ENCODE results near the gene FAM111B.
A peak's percentile ranks its signal among the peaks of the same experiment; 100 is the strongest.

Gene FAM111B

DNA sequence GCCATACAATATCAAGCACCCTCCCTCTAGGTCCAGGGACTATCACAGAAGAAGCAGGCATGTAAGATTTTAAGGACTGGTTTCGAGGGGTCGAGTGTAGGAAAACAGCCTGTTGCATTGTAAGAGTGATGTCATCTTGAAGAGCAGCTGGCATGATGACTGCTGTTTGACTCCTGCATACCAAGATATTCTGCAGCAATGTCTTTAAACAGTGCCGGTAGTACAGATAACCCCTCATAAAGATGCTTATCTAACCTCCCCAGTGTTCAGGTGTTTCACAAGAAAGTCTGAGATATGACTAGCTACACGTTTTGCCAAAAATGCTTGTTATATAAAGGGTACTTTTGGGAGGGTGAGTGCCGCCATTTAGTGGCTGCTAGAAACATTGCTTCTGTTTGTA lies 47.6 kb downstream of the FAM111B start:
- no peak overlapping the region for H3K4me3 ChIP-seq (ENCODE audit: low read depth, low read length)
- TF ChIP-seq, protein P1, sequence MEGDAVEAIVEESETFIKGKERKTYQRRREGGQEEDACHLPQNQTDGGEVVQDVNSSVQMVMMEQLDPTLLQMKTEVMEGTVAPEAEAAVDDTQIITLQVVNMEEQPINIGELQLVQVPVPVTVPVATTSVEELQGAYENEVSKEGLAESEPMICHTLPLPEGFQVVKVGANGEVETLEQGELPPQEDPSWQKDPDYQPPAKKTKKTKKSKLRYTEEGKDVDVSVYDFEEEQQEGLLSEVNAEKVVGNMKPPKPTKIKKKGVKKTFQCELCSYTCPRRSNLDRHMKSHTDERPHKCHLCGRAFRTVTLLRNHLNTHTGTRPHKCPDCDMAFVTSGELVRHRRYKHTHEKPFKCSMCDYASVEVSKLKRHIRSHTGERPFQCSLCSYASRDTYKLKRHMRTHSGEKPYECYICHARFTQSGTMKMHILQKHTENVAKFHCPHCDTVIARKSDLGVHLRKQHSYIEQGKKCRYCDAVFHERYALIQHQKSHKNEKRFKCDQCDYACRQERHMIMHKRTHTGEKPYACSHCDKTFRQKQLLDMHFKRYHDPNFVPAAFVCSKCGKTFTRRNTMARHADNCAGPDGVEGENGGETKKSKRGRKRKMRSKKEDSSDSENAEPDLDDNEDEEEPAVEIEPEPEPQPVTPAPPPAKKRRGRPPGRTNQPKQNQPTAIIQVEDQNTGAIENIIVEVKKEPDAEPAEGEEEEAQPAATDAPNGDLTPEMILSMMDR (IDR thresholded peaks at IDR 0.05; ENCODE audit: low read depth, low read length): no peak

DNA sequence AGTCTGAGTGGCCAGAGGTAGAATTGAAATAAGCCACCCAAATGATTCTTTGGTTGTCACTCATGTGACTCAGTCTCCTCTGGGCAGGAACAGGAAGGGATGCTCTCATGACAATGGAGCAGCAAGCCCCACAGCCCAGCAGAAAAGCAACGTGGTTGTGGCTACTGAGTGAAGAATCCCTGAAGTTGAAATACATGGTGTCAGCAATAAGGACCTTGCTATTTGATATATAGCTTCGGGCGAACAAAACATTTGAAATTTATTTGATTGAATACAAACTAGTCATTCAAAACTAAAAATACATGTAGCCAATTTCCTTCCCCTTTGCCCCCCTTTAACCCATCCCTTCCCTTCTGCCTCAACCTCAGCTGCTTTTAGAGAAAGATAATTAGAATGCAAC lies 50.4 kb downstream of the FAM111B start:
- H3K4me3 ChIP-seq (ENCODE audit: low read depth, low read length): no peak overlapping the region
- TF ChIP-seq, protein P1 (IDR thresholded peaks at IDR 0.05; ENCODE audit: low read depth, low read length): no peak

DNA sequence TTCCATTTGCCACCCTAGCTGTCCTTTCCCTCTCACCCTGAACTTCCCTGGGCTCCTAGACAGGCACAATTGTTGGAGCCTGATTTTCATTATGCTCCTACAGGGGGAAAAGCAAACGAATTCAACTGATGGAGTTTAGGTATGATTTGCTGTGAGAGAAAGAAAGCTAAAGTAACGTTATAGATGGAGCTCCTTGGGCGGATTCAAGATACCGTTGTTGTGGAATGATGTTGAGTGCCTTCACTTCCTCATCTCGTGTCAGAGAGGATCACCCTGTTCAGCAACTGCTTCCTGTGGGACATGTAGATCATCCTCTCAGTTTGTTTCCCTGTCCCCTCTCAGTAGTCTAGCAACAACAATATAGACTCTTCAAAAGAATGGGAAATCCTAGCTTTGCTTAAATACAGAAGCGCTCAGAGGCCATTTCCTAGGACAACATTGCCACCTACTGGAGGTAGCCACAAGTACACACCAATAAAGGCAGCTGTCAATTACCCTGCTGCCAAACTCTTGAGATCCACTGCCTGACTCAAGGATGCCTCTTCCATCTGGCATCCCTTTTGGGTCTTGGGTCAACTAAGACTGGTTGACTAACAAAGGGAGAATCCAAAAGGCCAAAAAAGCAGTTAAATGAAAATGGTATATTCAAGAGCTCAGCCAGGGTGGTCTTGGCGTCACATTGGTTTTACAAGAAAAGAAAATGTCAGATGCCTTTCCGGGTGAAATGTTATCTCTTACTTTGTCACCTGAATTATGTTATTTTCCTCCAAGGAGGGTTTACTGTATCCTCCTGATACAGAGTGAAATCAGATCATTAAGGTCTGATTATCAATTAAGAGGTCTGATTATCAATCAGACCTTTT lies 51.4 kb downstream of the FAM111B start:
- TF ChIP-seq, protein P1 (IDR thresholded peaks at IDR 0.05; ENCODE audit: low read depth, low read length): peak; percentile 70
- H3K4me3 ChIP-seq (ENCODE audit: low read depth, low read length): no peak overlapping the region

DNA sequence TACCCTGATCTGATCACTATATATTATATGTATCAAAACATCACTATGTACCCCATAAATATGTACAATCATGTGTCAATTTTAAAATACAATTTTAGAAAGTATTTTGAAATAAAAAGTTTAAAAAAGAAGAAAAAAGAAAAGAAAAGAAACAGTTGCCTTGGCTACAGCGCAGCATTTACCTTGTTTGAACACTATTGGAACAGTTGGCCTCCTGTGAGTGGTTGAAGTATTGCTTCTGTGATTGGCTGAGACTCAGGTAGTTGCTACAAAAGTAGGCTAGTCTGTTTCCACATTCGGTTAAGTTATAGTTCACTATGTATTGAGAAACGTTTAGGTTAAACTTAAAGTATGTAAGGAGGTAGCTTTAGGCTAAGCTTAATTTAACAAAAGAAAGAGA lies 57.0 kb downstream of the FAM111B start:
- TF ChIP-seq, protein P1 (IDR thresholded peaks at IDR 0.05; ENCODE audit: low read depth, low read length): no peak
- no peak overlapping the region for H3K4me3 ChIP-seq (ENCODE audit: low read depth, low read length)

DNA sequence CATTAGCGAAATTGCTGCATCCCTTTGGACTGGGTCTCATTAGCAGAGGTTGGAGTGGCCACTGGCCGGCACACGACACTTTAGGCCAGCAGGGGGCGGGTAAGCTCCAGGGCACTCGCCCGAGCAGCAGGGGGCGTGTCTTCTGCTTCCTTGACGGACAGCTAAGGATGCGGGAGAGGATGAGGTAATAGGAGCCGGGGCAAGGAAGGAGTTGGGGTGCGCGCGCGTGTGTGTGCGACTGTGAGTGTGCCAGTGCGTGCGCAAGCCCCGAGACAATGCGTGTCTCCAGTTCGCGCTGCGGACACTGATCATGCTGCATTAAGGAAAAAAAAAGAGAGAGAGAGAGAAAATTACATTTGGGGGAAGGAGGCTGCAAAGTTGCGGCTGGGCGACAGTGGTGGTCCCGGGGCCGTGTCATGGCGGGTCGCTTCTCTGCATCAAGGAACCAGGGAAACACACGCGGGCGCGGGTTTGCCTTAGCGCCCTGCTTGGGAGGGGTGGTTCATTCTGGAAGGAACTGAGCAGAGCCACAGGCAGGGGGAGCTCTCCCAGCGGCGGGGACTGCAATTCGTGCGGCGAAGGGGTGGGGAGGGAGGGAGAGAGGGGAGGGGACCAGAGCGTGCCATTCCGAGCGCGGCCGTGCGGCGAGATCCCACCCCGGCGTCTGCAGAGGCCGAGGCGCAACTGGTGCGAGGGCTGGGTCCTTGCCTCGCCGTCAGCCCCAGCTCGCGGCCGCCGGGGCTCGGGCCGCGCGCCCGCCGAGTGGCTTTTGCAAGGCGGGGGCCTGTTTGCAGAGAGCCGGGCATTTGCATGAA lies 64.7 kb downstream of the FAM111B start, which contains the start of gene DTX4:
DTX4 (plus strand) TSS at position 625 of the 815 bp plus-strand sequence. CDS start 464 bp downstream, outside the sequence.
- TF ChIP-seq, protein P1 (IDR thresholded peaks at IDR 0.05; ENCODE audit: low read depth, low read length): peak; percentile 66
- peak within 1 kb of the TSS; percentile 82 for H3K4me3 ChIP-seq (ENCODE audit: low read depth, low read length)

DNA sequence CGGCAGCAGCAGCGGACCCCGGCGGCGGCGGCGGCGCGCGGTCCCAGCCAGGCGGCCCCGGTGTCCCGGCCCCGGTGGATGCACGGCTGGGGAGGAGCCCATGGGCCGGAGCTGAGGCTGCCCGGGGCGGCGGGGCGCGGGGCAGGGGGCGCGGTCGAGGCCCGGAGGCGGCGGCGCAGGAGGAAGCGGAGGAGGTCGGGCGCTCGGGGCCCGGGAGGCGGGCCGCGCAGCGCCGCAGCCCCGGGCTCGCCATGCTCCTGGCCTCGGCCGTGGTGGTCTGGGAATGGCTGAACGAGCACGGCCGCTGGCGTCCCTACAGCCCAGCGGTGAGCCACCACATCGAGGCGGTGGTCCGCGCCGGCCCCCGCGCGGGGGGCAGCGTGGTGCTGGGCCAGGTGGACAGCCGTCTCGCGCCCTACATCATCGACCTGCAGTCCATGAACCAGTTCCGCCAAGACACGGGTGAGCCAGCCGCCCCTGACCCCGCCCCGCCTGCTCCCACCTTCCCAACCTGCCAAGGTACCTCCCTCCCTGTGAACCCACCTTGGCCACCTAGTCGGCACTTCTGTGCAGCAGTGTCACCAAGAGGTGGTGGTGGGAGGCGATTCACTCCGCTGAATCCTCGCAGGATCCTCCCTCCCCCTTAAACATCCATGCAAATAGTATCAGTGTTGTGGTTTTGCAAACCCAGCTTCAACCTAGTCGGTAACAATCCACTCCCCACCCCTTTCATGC lies 65.5 kb downstream of the FAM111B start:
- TF ChIP-seq, protein P1 (IDR thresholded peaks at IDR 0.05; ENCODE audit: low read depth, low read length): no peak
- H3K4me3 ChIP-seq (ENCODE audit: low read depth, low read length): peak overlapping the region; percentile 82
